Measurements from ENCODE around the gene KLHL10.

DNA sequence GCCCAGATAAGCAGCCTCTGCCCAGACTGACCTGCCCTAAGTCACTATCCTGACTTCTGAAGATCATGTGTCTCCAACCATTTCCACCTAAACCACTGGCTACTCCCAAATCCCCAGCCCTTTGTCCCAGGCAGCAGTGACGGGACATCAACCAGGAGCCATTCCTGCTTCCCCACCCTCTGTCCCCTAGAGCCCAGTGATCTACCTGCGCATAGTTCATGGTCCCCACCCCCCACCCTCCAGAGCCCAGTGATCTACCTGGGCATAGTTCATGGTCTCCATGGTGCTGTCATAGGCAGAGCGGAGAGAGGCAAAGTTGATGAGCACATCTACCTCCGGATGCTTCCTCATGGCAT, 54.4 kb downstream of the KLHL10 start:
- TF ChIP-seq, protein P1, sequence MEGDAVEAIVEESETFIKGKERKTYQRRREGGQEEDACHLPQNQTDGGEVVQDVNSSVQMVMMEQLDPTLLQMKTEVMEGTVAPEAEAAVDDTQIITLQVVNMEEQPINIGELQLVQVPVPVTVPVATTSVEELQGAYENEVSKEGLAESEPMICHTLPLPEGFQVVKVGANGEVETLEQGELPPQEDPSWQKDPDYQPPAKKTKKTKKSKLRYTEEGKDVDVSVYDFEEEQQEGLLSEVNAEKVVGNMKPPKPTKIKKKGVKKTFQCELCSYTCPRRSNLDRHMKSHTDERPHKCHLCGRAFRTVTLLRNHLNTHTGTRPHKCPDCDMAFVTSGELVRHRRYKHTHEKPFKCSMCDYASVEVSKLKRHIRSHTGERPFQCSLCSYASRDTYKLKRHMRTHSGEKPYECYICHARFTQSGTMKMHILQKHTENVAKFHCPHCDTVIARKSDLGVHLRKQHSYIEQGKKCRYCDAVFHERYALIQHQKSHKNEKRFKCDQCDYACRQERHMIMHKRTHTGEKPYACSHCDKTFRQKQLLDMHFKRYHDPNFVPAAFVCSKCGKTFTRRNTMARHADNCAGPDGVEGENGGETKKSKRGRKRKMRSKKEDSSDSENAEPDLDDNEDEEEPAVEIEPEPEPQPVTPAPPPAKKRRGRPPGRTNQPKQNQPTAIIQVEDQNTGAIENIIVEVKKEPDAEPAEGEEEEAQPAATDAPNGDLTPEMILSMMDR (IDR thresholded peaks at IDR 0.05) = no peak
- no peak for TF ChIP-seq POLR2A (IDR thresholded peaks at IDR 0.05)
